UCSD-AML1 (cell line): ENCODE data around the gene RNASE1.
"Not testable (repeated sequence)": the region's sequence is repeated elsewhere in the genome, so short reads cannot be mapped to it uniquely, and the experiment has no call there.

Experiments
- DNase-seq: peaks from one replicate; lab custom pipeline; 2025; ENCODE audit not compliant: unreplicated experiment; lab: John Stamatoyannopoulos, UW

RNASE1 gene

GRCh38 chr14:20774258-20774824 is 28.3 kb downstream of the RNASE1 start:
- DNase-seq = no peak

GRCh38 chr14:20772650-20773049 is 30.0 kb downstream of the RNASE1 start:
- no peak for DNase-seq

DNA sequence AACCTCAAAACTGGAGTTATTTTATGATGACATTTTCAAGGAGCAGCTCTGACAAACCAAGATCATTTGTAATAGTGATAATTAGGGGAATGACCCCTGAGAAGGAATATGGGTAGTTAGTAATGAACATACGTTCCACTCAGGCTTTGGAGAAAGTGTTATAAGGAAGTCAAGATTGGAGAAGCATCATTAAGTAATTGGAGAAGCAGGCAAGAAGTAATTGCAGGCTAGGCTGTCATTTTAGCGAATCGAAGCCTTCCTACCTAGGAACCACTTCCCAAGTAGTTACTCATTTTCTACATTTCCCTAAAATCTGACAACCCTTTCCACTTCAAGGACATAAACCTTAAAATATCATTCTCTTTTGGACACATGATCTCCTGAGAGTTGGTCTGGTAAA is 33.2 kb downstream of the RNASE1 start:
- DNase-seq = no peak

DNA sequence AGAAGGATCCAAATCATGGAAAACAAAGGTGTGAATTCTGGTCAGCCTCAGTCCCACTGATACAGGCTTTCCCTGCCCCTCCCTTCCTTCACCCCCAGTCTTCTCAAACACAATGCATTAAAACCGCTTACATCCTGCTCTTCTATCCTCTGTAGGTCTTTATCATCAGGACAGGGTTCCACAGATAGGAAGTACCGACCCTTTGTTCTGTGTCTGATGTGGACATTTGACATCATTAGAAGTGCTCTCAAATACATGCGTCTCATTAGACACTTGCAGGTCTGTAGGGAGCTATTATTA is 34.1 kb downstream of the RNASE1 start:
- no peak for DNase-seq

- no peak for DNase-seq
Observed at GRCh38 chr14:20760950-20761349, 41.7 kb downstream of the RNASE1 start.

- DNase-seq = not testable (repeated sequence)
Observed at GRCh38 chr14:20759465-20759864, 43.2 kb downstream of the RNASE1 start.

DNA sequence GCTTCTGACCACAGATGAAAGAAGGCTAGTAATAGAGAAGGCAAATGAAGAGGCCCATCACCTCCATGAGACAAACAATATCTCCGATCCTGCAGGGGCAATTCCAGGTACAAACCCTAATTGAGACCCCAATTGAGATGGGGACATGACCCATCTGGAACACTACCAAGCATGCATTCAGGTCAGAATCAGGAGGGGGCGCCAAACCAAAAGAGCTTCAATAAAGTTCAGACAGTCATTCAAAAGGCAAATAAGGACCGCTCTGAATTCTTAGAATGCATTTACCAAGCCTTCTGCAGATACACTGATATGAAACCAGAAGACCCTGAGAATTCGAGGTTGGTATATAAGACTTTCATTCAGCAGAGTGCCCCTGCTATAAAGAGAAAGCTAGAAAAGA is 44.7 kb downstream of the RNASE1 start:
- DNase-seq = peak; percentile 20

- DNase-seq = no peak
Observed at GRCh38 chr14:20755037-20755436, 47.6 kb downstream of the RNASE1 start.

DNA sequence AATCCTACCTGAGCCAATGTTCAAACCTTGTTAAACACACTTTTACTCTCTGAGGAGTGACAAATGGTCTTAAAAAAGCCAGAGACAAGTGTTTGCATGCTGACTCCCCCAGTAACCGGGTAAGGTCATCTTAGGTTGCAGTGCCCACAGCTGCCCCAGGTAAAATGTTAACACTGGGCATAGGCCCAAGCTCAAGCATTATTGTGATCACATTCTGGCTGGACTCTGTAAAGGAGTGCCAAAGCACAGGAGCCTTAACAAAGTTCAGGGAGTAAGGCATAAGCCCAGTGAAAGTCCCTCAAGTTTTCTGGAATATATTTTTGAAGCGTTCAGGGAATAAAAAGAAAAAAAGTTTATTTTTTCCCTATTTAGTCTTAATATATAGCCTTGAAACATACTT is 48.3 kb downstream of the RNASE1 start:
- DNase-seq = no peak

DNA sequence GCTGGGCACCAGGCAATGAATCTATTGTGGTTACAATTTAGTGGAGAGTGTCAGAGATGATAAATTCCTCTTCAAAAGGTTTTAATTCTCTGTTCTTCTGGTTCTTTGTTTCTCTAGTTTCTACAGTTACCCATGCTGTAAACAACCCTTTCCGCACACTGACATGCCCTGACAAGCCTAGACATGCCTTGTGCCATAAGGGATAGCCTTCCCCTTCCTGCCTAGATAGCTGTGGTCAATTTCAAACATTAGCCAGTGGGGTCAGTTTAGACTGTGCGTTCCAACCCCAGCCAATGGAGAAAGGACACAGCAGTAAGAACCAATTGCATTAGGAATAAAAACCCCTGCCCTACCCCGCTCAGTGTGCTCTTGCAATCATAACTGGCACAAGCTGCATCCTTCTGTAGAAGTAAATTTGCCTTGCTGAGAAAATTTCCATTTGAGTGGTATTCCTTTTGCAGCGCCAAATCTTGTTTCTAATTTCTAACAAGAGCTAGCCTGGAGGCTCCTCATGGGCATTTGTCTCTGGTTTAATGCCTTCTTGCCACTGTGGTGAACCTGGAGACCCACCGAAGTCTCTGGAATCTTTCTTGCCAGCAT is 50.6 kb downstream of the RNASE1 start:
- no peak for DNase-seq
